IMR-90 (cell line): ENCODE measurements around the gene MOAP1. TPM values are rescaled to one million over a fixed set of nuclear protein-coding genes. Genes with fewer than 3 reads are reported as not detected.
A peak's percentile ranks its signal among the peaks of the same experiment; 100 is the strongest.

Experiments
- ATAC-seq: fragments of 200-7000 bp; cut with Tn5 transposase; 2 replicates; pipeline ENCODE4 v1.9.1; 2020; ENCODE audit warnings: low read depth, mild to moderate bottlenecking, moderate library complexity
- Bru-seq: library from RNA; stranded (reverse); fragments of 400-500 nt; gene quantifications from one replicate; lab custom pipeline; 2021; lab: Mats Ljungman, UMichigan
- BruChase-seq, 2 experiments: library from RNA; stranded (reverse); fragments of 400-500 nt; gene quantifications; one replicate each; lab custom pipeline; 2021; lab: Mats Ljungman, UMichigan
- BruUV-seq: library from RNA; stranded (reverse); fragments of 400-500 nt; replicated peaks from 2 replicates; lab custom pipeline; 2021; lab: Mats Ljungman, UMichigan
- CTCF ChIA-PET: fragments of 300-600 bp; formaldehyde crosslinking; extraction: SDS; loops from one replicate; lab custom pipeline; 2021; ENCODE audit warnings: antibody characterized with exemption; lab: Yijun Ruan, JAX
- POLR2A ChIA-PET: fragments of 300-600 bp; sonication (Branson Sonifier 250); formaldehyde crosslinking; loops from one replicate; lab custom pipeline; 2022; ENCODE audit warnings: antibody characterized with exemption; ENCODE audit not compliant: unreplicated experiment; lab: Charles Lee
- DNase-seq: peaks from one replicate; pipeline ENCODE4 v3.0.0; 2013
- H2AFZ ChIP-seq: replicated peaks from 2 replicates; pipeline ENCODE3; 2013; ENCODE audit warnings: low read length, mild to moderate bottlenecking; ENCODE audit not compliant: poor library complexity
- H2AK5ac ChIP-seq: 2 replicates; pipeline ENCODE4 v1.6.1; 2013; ENCODE audit warnings: low read depth, low read length, inconsistent platforms
- H2AK9ac ChIP-seq: replicated peaks from 2 replicates; pipeline ENCODE3; 2013; ENCODE audit warnings: mild to moderate bottlenecking, low read depth, low read length, moderate library complexity; ENCODE audit not compliant: poor library complexity
- H2BK120ac ChIP-seq: 2 replicates; pipeline ENCODE4 v1.6.1; 2013; ENCODE audit warnings: low read depth, low read length, inconsistent platforms
- H2BK15ac ChIP-seq: 3 replicates; pipeline ENCODE4 v1.6.1; 2013; ENCODE audit warnings: low read depth, low read length, inconsistent platforms
- H2BK20ac ChIP-seq: 2 replicates; pipeline ENCODE4 v1.6.1; 2013; ENCODE audit warnings: low read depth, mild to moderate bottlenecking, inconsistent platforms, low read length, moderate library complexity
- H2BK5ac ChIP-seq: 2 replicates; pipeline ENCODE4 v1.6.1; 2013; ENCODE audit warnings: mild to moderate bottlenecking, low read depth, low read length, inconsistent platforms; ENCODE audit not compliant: poor library complexity, severe bottlenecking
- H3K14ac ChIP-seq: replicated peaks from 2 replicates; pipeline ENCODE4 v1.6.1; 2013; ENCODE audit warnings: low read depth, low read length, inconsistent platforms
- H3K18ac ChIP-seq: 2 replicates; pipeline ENCODE4 v1.6.1; 2013; ENCODE audit warnings: low read depth, low read length, control low read depth
- H3K23ac ChIP-seq: 2 replicates; pipeline ENCODE4 v1.6.1; 2013; ENCODE audit warnings: low read depth, low read length, inconsistent platforms
- H3K27ac ChIP-seq: 2 replicates; pipeline ENCODE4 v1.5.1; 2013; ENCODE audit warnings: mild to moderate bottlenecking, control low read depth, low read length; ENCODE audit not compliant: insufficient read depth
- H3K27me3 ChIP-seq: 2 replicates; pipeline ENCODE4 v1.6.1; 2013; ENCODE audit warnings: low read length; ENCODE audit not compliant: control insufficient read depth, insufficient read depth
- H3K36me3 ChIP-seq: 2 replicates; pipeline ENCODE4 v1.6.1; 2013; ENCODE audit warnings: low read length, mixed read lengths; ENCODE audit not compliant: control insufficient read depth, insufficient read depth
- H3K4ac ChIP-seq: 2 replicates; pipeline ENCODE4 v1.6.1; 2013; ENCODE audit warnings: low read depth, low read length, inconsistent platforms
- H3K4me1 ChIP-seq: 2 replicates; pipeline ENCODE4 v1.6.1; 2013; ENCODE audit warnings: low read length, mixed read lengths; ENCODE audit not compliant: control insufficient read depth, insufficient read depth
- H3K4me2 ChIP-seq: 2 replicates; pipeline ENCODE4 v1.6.1; 2013; ENCODE audit warnings: low read depth, mild to moderate bottlenecking, control low read depth, low read length, moderate library complexity
- H3K4me3 ChIP-seq: 2 replicates; pipeline ENCODE4 v1.5.1; 2013; ENCODE audit warnings: low read depth, mild to moderate bottlenecking, control low read depth, low read length, moderate library complexity; ENCODE audit not compliant: insufficient read depth
- H3K56ac ChIP-seq: 2 replicates; pipeline ENCODE4 v1.6.1; 2013; ENCODE audit warnings: low read length, inconsistent platforms; ENCODE audit not compliant: insufficient read depth; ENCODE audit errors: extremely low read depth
- H3K79me1 ChIP-seq, 2 experiments: 2 replicates each; pipeline ENCODE4 v1.6.1; 2013; ENCODE audit warnings: low read length in 2 of 2, inconsistent platforms in 1 of 2, low read depth in 1 of 2
- H3K9ac ChIP-seq: 2 replicates; pipeline ENCODE4 v1.6.1; 2013; ENCODE audit warnings: low read depth, low read length, control low read depth
- H3K9me1 ChIP-seq: 2 replicates; pipeline ENCODE4 v1.6.1; 2013; ENCODE audit warnings: low read length, inconsistent platforms; ENCODE audit not compliant: insufficient read depth
- H3K9me3 ChIP-seq: 2 replicates; pipeline ENCODE4 v1.6.1; 2013; ENCODE audit warnings: low read length; ENCODE audit not compliant: control insufficient read depth, insufficient read depth
- H4K20me1 ChIP-seq: 2 replicates; pipeline ENCODE4 v1.6.1; 2013; ENCODE audit warnings: low read length, inconsistent platforms; ENCODE audit not compliant: insufficient read depth
- H4K5ac ChIP-seq: 2 replicates; pipeline ENCODE4 v1.6.1; 2013; ENCODE audit warnings: mild to moderate bottlenecking, low read depth, low read length, control low read depth
- H4K8ac ChIP-seq, 2 experiments: 2 replicates each; pipeline ENCODE4 v1.6.1; 2013; ENCODE audit warnings: low read depth in 2 of 2, low read length in 2 of 2, control low read depth in 1 of 2, inconsistent platforms in 1 of 2
- H4K91ac ChIP-seq: 2 replicates; pipeline ENCODE4 v1.6.1; 2013; ENCODE audit warnings: low read depth, low read length, inconsistent platforms; ENCODE audit not compliant: insufficient read depth
- CTCF ChIP-seq: conservative IDR thresholded peaks from 2 replicates; pipeline ENCODE4 v1.5.1; 2012; ENCODE audit warnings: mild to moderate bottlenecking, low read depth, low read length, improper control_type of control experiment
- MAZ ChIP-seq: IDR thresholded peaks from 2 replicates; pipeline ENCODE4 v1.6.1; 2012; ENCODE audit warnings: low read depth, mild to moderate bottlenecking, low read length, improper control_type of control experiment, moderate library complexity, borderline replicate concordance
- POLR2A ChIP-seq: IDR thresholded peaks from 2 replicates; pipeline ENCODE4 v1.6.1; 2012; ENCODE audit warnings: mild to moderate bottlenecking, low read depth, low read length
- RFX5 ChIP-seq: IDR thresholded peaks from 2 replicates; pipeline ENCODE4 v1.8.0; 2012; ENCODE audit warnings: low read depth, mild to moderate bottlenecking, low read length, moderate library complexity
- SMC3 ChIP-seq: fragments of 150-350 bp; IDR thresholded peaks from 2 replicates; pipeline ENCODE4 v1.6.1; 2016; ENCODE audit warnings: low read depth, mild to moderate bottlenecking, antibody characterized with exemption, low read length, moderate library complexity
- USF2 ChIP-seq: fragments of 150-350 bp; IDR thresholded peaks from 2 replicates; pipeline ENCODE4 v1.6.1; 2017; ENCODE audit warnings: mild to moderate bottlenecking, antibody characterized with exemption, low read length, low read depth
- WGBS, 2 experiments: methylation state at CpG; one replicate each; pipeline versions ENCODE4 v1.1.5 to v1.1.7; 2013; ENCODE audit warnings: missing lambda C conversion rate in 2 of 2; ENCODE audit not compliant: insufficient read length in 1 of 2; ENCODE audit errors: extremely low coverage in 2 of 2; 5-methylcytosine and 5-hydroxymethylcytosine counted together
- dilution Hi-C: fragments of 300-500 bp; cut with HindIII; formaldehyde crosslinking; loops from one replicate; pipeline ENCODE4 v1.14.3; 2018; ENCODE audit warnings: low sequenced_read_pairs; ENCODE audit not compliant: unreplicated experiment
- in situ Hi-C: fragments of 300-500 bp; cut with MboI; formaldehyde crosslinking; loops from 3 replicates; pipeline ENCODE4 v1.14.3; 2019; ENCODE audit warnings: low sequenced_read_pairs, inconsistent platforms, mixed read lengths
- intact Hi-C: fragments of 100-400 bp; cut with micrococcal nuclease; formaldehyde crosslinking; loops from 2 replicates; pipeline ENCODE4 v1.10.0; 2022
- long read RNA-seq: library from polyadenylated mRNA; unstranded; transcript quantifications from one replicate; pipeline ENCODE4 v2.0.0, GENCODE V29; 2021; ENCODE audit not compliant: unreplicated experiment
- polyA plus RNA-seq, 3 experiments: library from polyadenylated mRNA; depleted of rRNA; stranded (reverse); fragments of >200 nt; gene quantifications; 2 replicates each; pipeline ENCODE4 v1.2.3, GENCODE V29; 2012; ENCODE audit warnings: low replicate concordance in 1 of 3
- total RNA-seq: library from RNA; depleted of rRNA; stranded (reverse); fragments of >200 nt; gene quantifications from 2 replicates; pipeline ENCODE4 v1.2.3, GENCODE V29; 2012; rRNA removed

MOAP1 gene
- 9.9 and 12.8 TPM in 2 replicates for total RNA-seq
- 10.7 and 13.2 TPM in 2 replicates for polyA plus RNA-seq (2012; rRNA removed)
- 6.7 and 9.3 TPM in 2 replicates for polyA plus RNA-seq (2012; cell fraction: cytosol; rRNA removed)
- 6.1 and 21.1 TPM in 2 replicates for polyA plus RNA-seq (2012; cell fraction: nucleus; rRNA removed; ENCODE audit: low replicate concordance)
- Bru-seq, nascent RNA = percentile 69 among the genes with signal in this experiment
- BruChase-seq, experiment 1, labeled RNA remaining after a 6-hour chase = percentile 76 among the genes with signal in this experiment
- percentile 87 among the genes with signal in this experiment for BruChase-seq, experiment 2, labeled RNA remaining after a 2-hour chase
- long read RNA-seq, transcript MOAP1-201 (3 exons, 2,441 nt) = major isoform, 14 of 19 reads
- long read RNA-seq, partial matches to known transcripts = 2 of 19 reads
- long read RNA-seq, other reads (novel, unspliced or antisense) = 0 of 19 reads

- H3K9ac ChIP-seq = peak within 1 kb of the TSS; percentile 88
- H2BK5ac ChIP-seq = peak within 1 kb of the TSS; percentile 72
- H3K9me3 ChIP-seq = no peaks in the 10 kb centered on the region
- intact Hi-C loops = loop anchor here (1.0 kb wide), 2 partner anchors 69 to 149 kb away; partner anchors contain the start of genes BTBD7 and ITPK1
- no peak within 1 kb of the TSS for H2BK120ac ChIP-seq
- H4K8ac ChIP-seq = peak within 1 kb of the TSS; percentile 23 to 49; a peak in 3 of 4 replicates
- peak within 1 kb of the TSS; percentile 99 for H3K4me3 ChIP-seq
- H3K14ac ChIP-seq = peak within 1 kb of the TSS; percentile 20; the same call in 1 of the 2 replicates
- peaks cover 16 to 33% of the 10 kb centered on the region in 2 experiments for H3K79me1 ChIP-seq
- dilution Hi-C loops = no loop called here
- H4K20me1 ChIP-seq = no peaks in the 10 kb centered on the region; the same call in 1 of the 2 replicates
- ChIA-PET POLR2A (no interaction called here), CTCF (interaction anchor here (0.6 to 1.4 kb wide), 4 partner anchors 22 to 959 kb away, joined by 3 to 4 read pairs (median 3); partner anchors contain the start of gene GON7)
- H3K27me3 ChIP-seq = no peaks in the 10 kb centered on the region
- BruUV-seq = no TSS peak
- H3K4me1 ChIP-seq = no peaks in the 10 kb centered on the region
- DNase-seq (peak; percentile 79), ATAC-seq (peak; percentile 90)
- H3K4ac ChIP-seq = peak within 1 kb of the TSS; percentile 55
- peak within 1 kb of the TSS; percentile 72 for H3K23ac ChIP-seq
- H3K4me2 ChIP-seq = peak within 1 kb of the TSS; percentile 99
- no peak within 1 kb of the TSS for H2BK20ac ChIP-seq
- H2AFZ ChIP-seq = peak within 1 kb of the TSS; percentile 99
- no peak within 1 kb of the TSS; the same call in 1 of the 2 replicates for H3K56ac ChIP-seq
- H4K5ac ChIP-seq = peak within 1 kb of the TSS; percentile 42; the same call in 1 of the 2 replicates
- H2AK5ac ChIP-seq = no peak within 1 kb of the TSS
- H2AK9ac ChIP-seq = peak within 1 kb of the TSS; percentile 88
- H3K27ac ChIP-seq = peak within 1 kb of the TSS; percentile 74
- WGBS, 2 experiments = 0% methylated on average over 63 of the region's 124 CpGs; no CpG with 5 or more reads in 1 of the 2 experiments
- peaks cover 6% of the 10 kb centered on the region; the same call in 1 of the 2 replicates for H3K36me3 ChIP-seq
- in situ Hi-C loops = no loop called here
- H3K9me1 ChIP-seq = no peaks in the 10 kb centered on the region; the same call in 1 of the 2 replicates
- TF ChIP-seq SMC3 (no peak), POLR2A (peak; percentile 87), RFX5 (no peak), CTCF (peak; percentile 14; the same call in 1 of the 2 replicates), USF2 (0 out of 2 replicates have a peak, but pooled peaks have one; percentile 24), MAZ (peak; percentile 83; the same call in 1 of the 2 replicates)
- peak within 1 kb of the TSS; percentile 39; the same call in 1 of the 2 replicates for H4K91ac ChIP-seq
- no peak within 1 kb of the TSS for H2BK15ac ChIP-seq
- H3K18ac ChIP-seq = 0 out of 2 replicates have a peak within 1 kb of the TSS, but pooled peaks have one; percentile 21
These were observed at the start of gene MOAP1, which contains the start of gene LYSET for GRCh38 chr14:93184391-93185348. Gene MOAP1 (minus strand): TSS chr14:93184897. CDS start chr14:93184242, 655 bp downstream. Gene LYSET (plus strand): TSS chr14:93185317. CDS start chr14:93185406, 89 bp downstream.
